HEK293T (cell line): ENCODE results near the gene GMPR.

Source experiments
- CTCF ChIA-PET: fragments of 350-600 bp; formaldehyde crosslinking; extraction: SDS; loops from one replicate; lab custom pipeline; 2021; ENCODE audit warnings: antibody characterized with exemption, inconsistent platforms; lab: Yijun Ruan, JAX
- POLR2A ChIA-PET: fragments of 350-600 bp; formaldehyde crosslinking; extraction: SDS; loops from one replicate; lab custom pipeline; 2020; ENCODE audit warnings: antibody characterized with exemption, inconsistent platforms; lab: Yijun Ruan, JAX
- DNase-seq: peaks from one replicate; pipeline ENCODE4 v3.0.0; 2012; ENCODE audit warnings: mixed read lengths; ENCODE audit errors: extremely low spot score
- ARNT ChIP-seq: fragments of 450-650 bp; IDR thresholded peaks from 2 replicates; pipeline ENCODE4 v1.6.1; 2017; ENCODE audit warnings: mild to moderate bottlenecking
- BHLHE40 ChIP-seq: fragments of 450-650 bp; IDR thresholded peaks from 2 replicates; pipeline ENCODE4 v1.6.1; 2016; ENCODE audit warnings: mild to moderate bottlenecking, moderate library complexity, borderline replicate concordance
- CTBP1 ChIP-seq: fragments of 450-650 bp; IDR thresholded peaks from 2 replicates; pipeline ENCODE4 v1.6.1; 2016; ENCODE audit warnings: borderline replicate concordance
- ELF4 ChIP-seq: fragments of 450-650 bp; IDR thresholded peaks from 2 replicates; pipeline ENCODE4 v1.6.1; 2017; ENCODE audit warnings: antibody characterized with exemption
- FOXA1 ChIP-seq: fragments of 450-650 bp; IDR thresholded peaks from 2 replicates; pipeline ENCODE4 v1.6.1; 2016; ENCODE audit warnings: mild to moderate bottlenecking
- FOXK2 ChIP-seq: fragments of 450-650 bp; IDR thresholded peaks from 2 replicates; pipeline ENCODE4 v1.6.1; 2016; ENCODE audit warnings: mild to moderate bottlenecking
- FOXM1 ChIP-seq: fragments of 450-650 bp; IDR thresholded peaks from 2 replicates; pipeline ENCODE4 v1.6.1; 2017; ENCODE audit warnings: mild to moderate bottlenecking, borderline replicate concordance
- HDGF ChIP-seq: fragments of 450-650 bp; IDR thresholded peaks from 2 replicates; pipeline ENCODE4 v1.6.1; 2017; ENCODE audit warnings: antibody characterized with exemption, borderline replicate concordance
- L3MBTL2 ChIP-seq: fragments of 450-650 bp; conservative IDR thresholded peaks from 2 replicates; pipeline ENCODE4 v1.6.1; 2016; ENCODE audit warnings: mild to moderate bottlenecking
- LEF1 ChIP-seq: fragments of 450-650 bp; IDR thresholded peaks from 2 replicates; pipeline ENCODE4 v1.6.1; 2017; ENCODE audit warnings: mild to moderate bottlenecking, borderline replicate concordance
- NFRKB ChIP-seq: fragments of 450-650 bp; IDR thresholded peaks from 2 replicates; pipeline ENCODE4 v1.6.1; 2016; ENCODE audit warnings: mild to moderate bottlenecking, moderate library complexity
- SP1 ChIP-seq: fragments of 450-650 bp; IDR thresholded peaks from 2 replicates; pipeline ENCODE4 v1.6.1; 2017
- SUZ12 ChIP-seq: fragments of 450-650 bp; IDR thresholded peaks from 2 replicates; pipeline ENCODE4 v1.6.1; 2016; ENCODE audit warnings: mild to moderate bottlenecking
- TARDBP ChIP-seq: fragments of 450-650 bp; IDR thresholded peaks from 2 replicates; pipeline ENCODE4 v1.6.1; 2016
- ZNF384 ChIP-seq: fragments of 450-650 bp; IDR thresholded peaks from 2 replicates; pipeline ENCODE4 v1.6.1; 2016
- TF ChIP-seq, protein P1 (sequence below): fragments of 450-650 bp; IDR thresholded peaks from 2 replicates; pipeline ENCODE4 v1.6.1; 2016

The GMPR gene

DNA sequence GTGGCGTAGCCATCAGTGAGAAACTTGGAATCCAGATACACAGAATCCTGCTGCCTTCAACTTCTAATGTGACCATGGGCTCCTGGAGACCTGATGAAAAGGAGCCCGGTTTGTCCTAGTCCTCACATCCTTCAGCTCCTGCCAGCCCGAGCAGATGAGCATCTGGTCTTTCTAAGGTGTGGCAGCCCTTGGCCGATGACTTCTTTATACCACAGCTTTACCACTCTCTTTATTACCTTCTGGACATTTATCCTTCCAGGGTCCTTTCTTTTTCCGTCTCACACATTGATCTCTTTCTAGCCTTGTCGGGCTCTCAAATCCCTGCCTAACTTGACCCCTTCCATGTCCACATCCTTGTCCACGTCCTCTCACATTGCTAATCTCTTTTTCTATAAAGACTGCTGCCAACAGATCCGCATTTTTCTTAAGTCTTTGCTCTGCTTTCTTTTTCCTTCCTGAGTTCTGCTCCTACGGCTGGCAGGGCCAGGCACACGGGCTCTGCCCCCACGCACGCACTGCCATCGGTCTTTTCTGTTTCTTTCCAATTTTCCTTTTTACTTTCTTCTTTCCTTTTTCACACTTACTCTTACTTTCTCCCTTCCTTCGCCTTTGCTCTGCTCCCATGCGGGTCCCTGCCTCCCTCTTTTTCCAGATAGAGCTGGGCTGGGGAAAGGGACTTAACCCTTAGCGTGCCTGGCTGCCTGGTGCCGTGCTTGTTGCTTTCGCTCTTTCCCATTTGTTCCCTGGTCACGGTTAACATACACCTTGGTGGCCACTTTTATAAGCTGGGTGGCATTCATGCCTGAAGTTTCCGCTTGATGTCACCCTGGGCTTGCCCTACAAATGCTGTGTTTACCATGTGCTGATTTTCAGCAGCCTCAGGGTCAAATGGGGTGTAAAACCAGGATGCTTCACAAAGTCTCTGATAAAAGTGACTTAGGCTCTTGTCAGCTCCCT lies 9.4 kb upstream of the GMPR start:
- no peak for DNase-seq
- TF ChIP-seq ELF4: no peak
- TF ChIP-seq FOXA1: no peak
- TF ChIP-seq ARNT: no peak
- TF ChIP-seq CTBP1: no peak
- TF ChIP-seq BHLHE40: no peak
- TF ChIP-seq L3MBTL2: no peak
- TF ChIP-seq NFRKB: no peak
- TF ChIP-seq ZNF384: no peak
- no peak for TF ChIP-seq HDGF
- ChIA-PET CTCF (no interaction called here), POLR2A (no interaction called here)

DNA sequence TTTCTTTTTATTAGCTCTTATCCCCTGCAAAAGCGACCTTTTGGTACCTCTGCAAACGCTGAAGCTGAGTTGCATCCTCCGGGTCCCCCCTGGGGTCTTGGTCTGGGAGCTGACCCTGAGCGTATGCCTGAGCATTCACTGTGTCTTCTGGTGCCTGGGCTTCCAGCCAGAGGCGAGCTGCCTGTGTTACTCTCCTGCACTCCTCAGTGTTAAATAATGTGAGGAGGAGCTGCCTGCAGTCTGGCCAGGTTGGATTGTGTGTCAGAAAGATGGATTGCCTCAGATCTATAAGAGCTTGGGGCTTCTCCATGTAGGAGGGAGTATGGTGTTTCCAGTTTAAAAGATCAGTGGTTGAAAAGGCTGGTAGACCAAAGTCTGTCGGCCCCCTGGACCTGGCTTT lies 8.7 kb upstream of the GMPR start:
- no peak for DNase-seq
- CTCF ChIA-PET: no interaction called here
- POLR2A ChIA-PET: no interaction called here
- TF ChIP-seq CTBP1: no peak
- no peak for TF ChIP-seq ELF4
- no peak for TF ChIP-seq FOXM1
- no peak for TF ChIP-seq ZNF384
- no peak for TF ChIP-seq L3MBTL2
- no peak for TF ChIP-seq NFRKB
- no peak for TF ChIP-seq SP1
- TF ChIP-seq FOXK2: no peak
- no peak for TF ChIP-seq SUZ12
- no peak for TF ChIP-seq FOXA1
- TF ChIP-seq, protein P1, sequence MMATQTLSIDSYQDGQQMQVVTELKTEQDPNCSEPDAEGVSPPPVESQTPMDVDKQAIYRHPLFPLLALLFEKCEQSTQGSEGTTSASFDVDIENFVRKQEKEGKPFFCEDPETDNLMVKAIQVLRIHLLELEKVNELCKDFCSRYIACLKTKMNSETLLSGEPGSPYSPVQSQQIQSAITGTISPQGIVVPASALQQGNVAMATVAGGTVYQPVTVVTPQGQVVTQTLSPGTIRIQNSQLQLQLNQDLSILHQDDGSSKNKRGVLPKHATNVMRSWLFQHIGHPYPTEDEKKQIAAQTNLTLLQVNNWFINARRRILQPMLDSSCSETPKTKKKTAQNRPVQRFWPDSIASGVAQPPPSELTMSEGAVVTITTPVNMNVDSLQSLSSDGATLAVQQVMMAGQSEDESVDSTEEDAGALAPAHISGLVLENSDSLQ: no peak
- TF ChIP-seq ARNT: no peak
- no peak for TF ChIP-seq BHLHE40
- TF ChIP-seq LEF1: no peak
- no peak for TF ChIP-seq HDGF
- TF ChIP-seq TARDBP: no peak

DNA sequence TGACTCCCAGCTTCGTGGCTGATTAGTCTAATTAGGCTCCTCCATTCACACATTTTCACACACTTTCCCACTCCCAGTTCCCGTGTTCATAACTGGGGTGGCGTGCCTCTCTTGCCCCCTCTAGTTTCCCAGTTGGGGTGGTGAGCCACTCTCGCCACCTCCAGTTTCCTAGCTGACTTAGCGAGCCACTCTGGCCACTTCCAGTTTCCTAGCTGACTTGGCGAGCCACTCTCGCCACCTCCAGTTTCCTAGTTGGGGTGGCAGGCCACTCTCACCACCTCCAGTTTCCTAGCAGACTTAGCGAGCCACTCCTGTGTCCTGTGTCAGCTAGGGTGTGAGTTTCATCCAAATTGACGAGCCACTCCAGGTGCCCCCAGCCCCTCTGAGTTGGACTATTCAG lies 7.4 kb upstream of the GMPR start:
- ChIA-PET POLR2A (no interaction called here), CTCF (no interaction called here)
- no peak for DNase-seq
- no peak for TF ChIP-seq FOXK2
- TF ChIP-seq FOXA1: no peak
- no peak for TF ChIP-seq HDGF
- TF ChIP-seq L3MBTL2: no peak
- TF ChIP-seq ZNF384: no peak
- TF ChIP-seq BHLHE40: no peak
- TF ChIP-seq FOXM1: no peak
- TF ChIP-seq TARDBP: no peak
- no peak for TF ChIP-seq ELF4
- TF ChIP-seq, protein P1: no peak
- TF ChIP-seq SUZ12: no peak
- no peak for TF ChIP-seq NFRKB
- TF ChIP-seq ARNT: no peak
- no peak for TF ChIP-seq LEF1
- no peak for TF ChIP-seq CTBP1
- TF ChIP-seq SP1: no peak

DNA sequence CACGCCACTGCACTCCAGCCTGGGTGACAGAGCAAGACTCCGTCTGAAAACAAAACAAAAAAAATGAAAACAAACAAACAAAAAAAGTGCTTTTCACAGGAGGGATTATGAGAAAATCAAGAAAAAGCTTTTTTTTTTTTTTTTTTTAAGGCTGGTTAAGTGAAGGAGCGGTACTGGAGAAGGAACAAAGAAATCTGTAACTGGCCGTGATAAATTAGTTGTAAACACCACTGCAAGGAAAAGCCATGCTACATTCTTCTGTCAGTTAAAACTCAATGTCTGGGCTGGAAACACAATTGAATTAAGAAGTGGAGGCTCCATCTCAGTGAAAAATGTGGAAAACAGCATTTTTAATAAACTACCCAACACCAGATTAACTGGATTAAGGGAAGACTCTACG lies 6.3 kb upstream of the GMPR start:
- ChIA-PET POLR2A (no interaction called here), CTCF (no interaction called here)
- DNase-seq: no peak
- TF ChIP-seq LEF1 (no peak), CTBP1 (no peak)

DNA sequence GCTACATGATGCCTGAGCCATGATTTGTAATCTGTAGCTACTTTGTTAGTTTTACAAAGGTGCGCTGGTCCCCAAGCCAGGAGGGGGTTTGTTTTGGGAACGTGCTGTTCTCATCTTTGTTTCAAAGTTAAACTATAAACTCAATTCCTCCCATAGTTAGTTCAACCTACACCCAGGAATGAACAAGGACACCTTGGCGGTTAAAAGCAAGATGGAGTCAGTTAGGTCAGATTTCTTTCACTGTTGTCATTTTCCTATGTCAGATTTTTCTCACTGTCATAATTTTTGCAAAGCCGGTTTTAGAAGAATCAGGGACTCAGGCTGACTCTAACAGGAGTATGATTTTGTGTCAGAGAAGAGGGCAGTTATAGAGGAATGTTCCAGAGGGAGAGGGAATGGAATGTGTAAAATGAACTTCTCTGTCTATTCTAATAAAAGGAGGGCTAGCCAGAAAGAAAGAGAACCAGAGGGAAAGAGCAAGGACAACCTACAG lies 2.3 kb upstream of the GMPR start:
- CTCF ChIA-PET: no interaction called here
- POLR2A ChIA-PET: interaction anchor here (0.6 kb wide), 1 partner anchor 8 kb away, joined by 3 read pairs; no protein-coding TSS in a partner anchor
- TF ChIP-seq SP1: no peak
- TF ChIP-seq, protein P1: no peak
- no peak for TF ChIP-seq BHLHE40
- TF ChIP-seq CTBP1: no peak
- TF ChIP-seq ZNF384: no peak
- TF ChIP-seq FOXA1: no peak
- no peak for TF ChIP-seq HDGF
- TF ChIP-seq FOXM1: no peak
- no peak for TF ChIP-seq L3MBTL2
- no peak for TF ChIP-seq LEF1
- TF ChIP-seq SUZ12: no peak
- TF ChIP-seq TARDBP: no peak
- no peak for DNase-seq

DNA sequence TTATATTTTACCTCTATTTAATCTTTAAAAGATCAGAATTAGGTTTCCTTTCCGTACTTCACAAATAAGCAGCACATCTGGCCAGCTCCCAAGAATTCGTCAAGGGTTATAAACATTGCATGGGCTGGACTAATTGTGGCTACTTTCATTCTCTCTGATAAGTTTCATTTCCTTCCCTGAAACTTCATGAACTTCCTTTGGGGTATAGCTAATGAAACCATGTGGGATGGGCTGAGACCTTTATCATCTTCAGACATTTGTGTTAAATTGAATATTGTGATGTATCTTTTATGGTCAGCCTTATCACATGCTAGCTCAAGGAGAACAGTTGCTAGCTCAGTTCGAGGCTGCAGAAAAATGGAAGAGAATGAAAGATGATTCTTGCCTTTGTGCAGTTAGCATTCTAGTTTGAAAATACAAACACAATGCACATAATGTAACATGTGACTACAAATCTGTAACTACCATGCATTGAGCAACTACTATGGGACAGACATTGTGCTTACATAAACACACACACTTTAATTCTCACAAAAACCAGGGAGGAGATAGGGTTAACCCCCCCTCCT lies 1.7 kb upstream of the GMPR start:
- no peak for DNase-seq
- CTCF ChIA-PET: no interaction called here
- POLR2A ChIA-PET: interaction anchor here (0.6 kb wide), 1 partner anchor 8 kb away, joined by 3 read pairs; no protein-coding TSS in a partner anchor
- TF ChIP-seq BHLHE40 (no peak), LEF1 (no peak), FOXM1 (no peak), TARDBP (no peak)
